ENCODE measurements around the gene AQP12B. TPM values are rescaled to one million over a fixed set of nuclear protein-coding genes. Genes with fewer than 3 reads are reported as not detected.

Gene AQP12B
- total RNA-seq, 6 experiments from 2014 or later = not detected

DNA sequence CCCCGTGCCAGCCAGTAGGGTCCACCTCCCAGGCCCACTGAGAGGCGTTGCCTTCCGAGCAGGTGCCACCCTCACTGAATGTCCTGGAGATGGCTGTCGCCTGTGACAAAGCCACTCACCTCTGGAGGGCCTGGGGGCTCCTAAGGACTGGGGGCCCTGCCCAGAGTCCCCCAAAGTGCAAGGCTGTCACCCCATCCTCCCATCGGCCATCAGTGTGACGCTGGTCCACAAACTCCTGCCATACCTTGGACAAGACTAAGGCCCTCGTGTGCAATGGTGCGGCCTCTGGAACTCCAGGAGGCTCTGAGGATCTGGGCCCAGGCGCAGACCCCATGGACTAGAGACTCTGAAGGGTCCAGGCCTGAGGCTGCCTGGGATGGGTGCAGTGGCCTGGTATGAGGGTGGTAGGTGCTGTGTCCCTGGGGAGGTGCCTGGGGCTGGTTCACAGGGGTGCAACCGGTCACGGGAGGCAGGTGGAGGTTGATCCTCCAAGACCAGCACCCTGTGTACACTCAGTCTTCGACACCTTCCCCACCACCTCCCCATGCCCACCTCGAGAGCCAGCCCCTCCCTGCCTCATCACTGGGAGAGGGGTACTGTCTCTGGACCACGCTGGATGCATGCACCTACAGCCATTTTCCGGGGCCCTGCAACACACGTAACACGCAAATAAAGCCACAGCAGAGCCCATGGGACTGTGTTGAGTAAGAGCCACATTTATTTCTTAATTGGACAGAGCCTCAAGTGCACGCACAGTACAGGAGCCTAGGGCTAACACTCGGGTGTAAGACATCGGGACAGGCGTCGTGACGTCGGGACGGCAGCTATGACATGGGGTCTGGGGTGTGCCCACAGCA, 30.6 kb upstream of the AQP12B start:
- H3K9me3 Mint-ChIP-seq = no peaks in the 10 kb centered on the region
- H3K27me3 Mint-ChIP-seq (ENCODE audit: insufficient read depth) = peaks cover 46% of the 10 kb centered on the region
- TF ChIP-seq, protein P1, sequence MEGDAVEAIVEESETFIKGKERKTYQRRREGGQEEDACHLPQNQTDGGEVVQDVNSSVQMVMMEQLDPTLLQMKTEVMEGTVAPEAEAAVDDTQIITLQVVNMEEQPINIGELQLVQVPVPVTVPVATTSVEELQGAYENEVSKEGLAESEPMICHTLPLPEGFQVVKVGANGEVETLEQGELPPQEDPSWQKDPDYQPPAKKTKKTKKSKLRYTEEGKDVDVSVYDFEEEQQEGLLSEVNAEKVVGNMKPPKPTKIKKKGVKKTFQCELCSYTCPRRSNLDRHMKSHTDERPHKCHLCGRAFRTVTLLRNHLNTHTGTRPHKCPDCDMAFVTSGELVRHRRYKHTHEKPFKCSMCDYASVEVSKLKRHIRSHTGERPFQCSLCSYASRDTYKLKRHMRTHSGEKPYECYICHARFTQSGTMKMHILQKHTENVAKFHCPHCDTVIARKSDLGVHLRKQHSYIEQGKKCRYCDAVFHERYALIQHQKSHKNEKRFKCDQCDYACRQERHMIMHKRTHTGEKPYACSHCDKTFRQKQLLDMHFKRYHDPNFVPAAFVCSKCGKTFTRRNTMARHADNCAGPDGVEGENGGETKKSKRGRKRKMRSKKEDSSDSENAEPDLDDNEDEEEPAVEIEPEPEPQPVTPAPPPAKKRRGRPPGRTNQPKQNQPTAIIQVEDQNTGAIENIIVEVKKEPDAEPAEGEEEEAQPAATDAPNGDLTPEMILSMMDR (IDR thresholded peaks at IDR 0.05) = no peak
- no peaks in the 10 kb centered on the region for H3K4me1 Mint-ChIP-seq (ENCODE audit: low read depth)
- DNase-seq = no peak
- no peak overlapping the region for H3K4me3 Mint-ChIP-seq
- H3K27ac Mint-ChIP-seq = no peak overlapping the region
- H3K36me3 Mint-ChIP-seq (ENCODE audit: low read depth) = no peaks in the 10 kb centered on the region

- Mint-ChIP-seq H3K36me3 (ENCODE audit: low read depth) (no peaks in the 10 kb centered on the region), H3K27ac (no peak overlapping the region), H3K4me3 (no peak overlapping the region), H3K4me1 (ENCODE audit: low read depth) (no peaks in the 10 kb centered on the region), H3K9me3 (no peaks in the 10 kb centered on the region), H3K27me3 (ENCODE audit: insufficient read depth) (peaks cover 53% of the 10 kb centered on the region)
- DNase-seq = no peak
- TF ChIP-seq, protein P1 (IDR thresholded peaks at IDR 0.05) = no peak
Observed at GRCh38 chr2:240712121-240712520, 29.4 kb upstream of the AQP12B start.

DNA sequence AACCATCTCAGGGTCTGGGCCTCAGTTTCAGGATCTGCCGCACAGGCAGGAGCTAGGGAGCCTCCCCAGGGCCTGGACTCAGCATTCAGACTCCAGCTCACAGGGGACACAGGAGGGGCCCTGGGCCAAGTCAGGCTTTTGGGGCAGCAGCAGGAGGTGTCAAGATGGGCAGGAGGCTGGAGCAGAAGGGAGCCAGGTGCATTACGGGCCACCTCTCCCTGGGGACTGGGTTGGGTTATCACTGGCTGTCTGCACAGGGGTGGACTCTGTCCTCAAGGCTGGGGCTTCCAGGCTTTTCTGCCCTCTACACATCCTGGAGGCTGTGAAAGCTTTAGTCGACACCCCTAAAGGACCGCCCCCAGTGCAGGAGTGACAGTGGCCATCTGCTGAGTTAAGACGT, 29.0 kb upstream of the AQP12B start:
- no peak overlapping the region for H3K4me3 Mint-ChIP-seq
- no peak overlapping the region for H3K27ac Mint-ChIP-seq
- H3K4me1 Mint-ChIP-seq (ENCODE audit: low read depth) = no peaks in the 10 kb centered on the region

DNA sequence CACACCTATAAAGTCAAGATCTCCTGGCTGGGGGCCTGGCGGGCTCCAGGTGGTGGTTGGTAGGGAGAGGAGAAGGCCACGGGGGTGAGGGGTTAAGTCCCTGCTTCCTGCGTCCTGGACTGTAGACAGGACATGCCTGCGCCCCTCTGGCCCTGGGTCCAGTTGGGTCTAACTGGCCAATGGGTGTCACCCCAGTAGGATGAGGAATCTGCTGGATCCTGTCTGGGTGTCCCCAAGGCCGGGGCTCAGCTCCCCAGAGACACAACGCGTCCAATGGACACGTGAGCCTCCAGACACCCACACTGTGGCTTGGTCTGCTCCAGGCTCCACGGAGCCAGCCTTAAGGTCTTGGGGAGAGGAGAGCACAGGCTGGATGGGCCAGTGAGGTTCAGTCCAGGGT, 28.6 kb upstream of the AQP12B start:
- H3K27me3 Mint-ChIP-seq (ENCODE audit: insufficient read depth) = peaks cover 51% of the 10 kb centered on the region
- no peaks in the 10 kb centered on the region for H3K9me3 Mint-ChIP-seq
- no peak overlapping the region for H3K4me3 Mint-ChIP-seq
- H3K27ac Mint-ChIP-seq = no peak overlapping the region
- TF ChIP-seq, protein P1 (IDR thresholded peaks at IDR 0.05) = no peak
- no peaks in the 10 kb centered on the region for H3K4me1 Mint-ChIP-seq (ENCODE audit: low read depth)
- H3K36me3 Mint-ChIP-seq (ENCODE audit: low read depth) = no peaks in the 10 kb centered on the region
- no peak for DNase-seq

More for the DNA sequence above, 29.0 kb upstream of the AQP12B start:
- no peak for DNase-seq
- Mint-ChIP-seq H3K9me3 (no peaks in the 10 kb centered on the region), H3K36me3 (ENCODE audit: low read depth) (no peaks in the 10 kb centered on the region), H3K27me3 (ENCODE audit: insufficient read depth) (peaks cover 54% of the 10 kb centered on the region)
- TF ChIP-seq, protein P1 (IDR thresholded peaks at IDR 0.05) = no peak

- H3K4me3 Mint-ChIP-seq = no peak overlapping the region
- no peak overlapping the region for H3K27ac Mint-ChIP-seq
- no peaks in the 10 kb centered on the region for H3K4me1 Mint-ChIP-seq (ENCODE audit: low read depth)
- H3K36me3 Mint-ChIP-seq (ENCODE audit: low read depth) = no peaks in the 10 kb centered on the region
- no peaks in the 10 kb centered on the region for H3K9me3 Mint-ChIP-seq
- H3K27me3 Mint-ChIP-seq (ENCODE audit: insufficient read depth) = peaks cover 46% of the 10 kb centered on the region
- TF ChIP-seq, protein P1 (IDR thresholded peaks at IDR 0.05) = no peak
- DNase-seq = no peak
Observed at GRCh38 chr2:240708457-240708856, 25.8 kb upstream of the AQP12B start.
